SH-SY5Y (cell line): ENCODE data around the gene ZBP1.

Experiments used
- GATA2 ChIP-seq: IDR thresholded peaks from 2 replicates; pipeline ENCODE4 v1.6.1; 2011; ENCODE audit warnings: mild to moderate bottlenecking, low read depth, low read length
- GATA3 ChIP-seq: IDR thresholded peaks from 2 replicates; pipeline ENCODE4 v1.6.1; 2011; ENCODE audit warnings: low read depth, mild to moderate bottlenecking, low read length, moderate library complexity

GRCh38 chr20:57627339-57627738 is 7.1 kb upstream of the ZBP1 start:
- TF ChIP-seq GATA2, result no peak
- no peak for TF ChIP-seq GATA3
